Body of pancreas (tissue), 4 donors: Measurements from ENCODE around the gene CPNE5.

Experiments
- CTCF ChIP-seq, 7 experiments: fragments of 450-650 bp in 4 of 7; fragments of 200-600 bp in 3 of 7; sonication (generic) in 3 of 7; IDR thresholded peaks; one replicate each; pipeline ENCODE4 v1.5.1; 2016 to 2019; ENCODE audit warnings: antibody characterized with exemption in 7 of 7
- POLR2A ChIP-seq, 3 donors: fragments of 450-650 bp; IDR thresholded peaks; one replicate each; pipeline ENCODE4 v1.6.1; 2016; ENCODE audit warnings: antibody characterized with exemption in 3 of 3, mild to moderate bottlenecking in 2 of 3

GRCh38 chr6:36817847-36818246, 21.4 kb downstream of the CPNE5 start:
- no peak for TF ChIP-seq CTCF (IDR thresholded peaks at IDR 0.05)
- TF ChIP-seq POLR2A (IDR thresholded peaks at IDR 0.05) = no peak
